Measurements from ENCODE around the gene OPA3.

OPA3 gene

DNA sequence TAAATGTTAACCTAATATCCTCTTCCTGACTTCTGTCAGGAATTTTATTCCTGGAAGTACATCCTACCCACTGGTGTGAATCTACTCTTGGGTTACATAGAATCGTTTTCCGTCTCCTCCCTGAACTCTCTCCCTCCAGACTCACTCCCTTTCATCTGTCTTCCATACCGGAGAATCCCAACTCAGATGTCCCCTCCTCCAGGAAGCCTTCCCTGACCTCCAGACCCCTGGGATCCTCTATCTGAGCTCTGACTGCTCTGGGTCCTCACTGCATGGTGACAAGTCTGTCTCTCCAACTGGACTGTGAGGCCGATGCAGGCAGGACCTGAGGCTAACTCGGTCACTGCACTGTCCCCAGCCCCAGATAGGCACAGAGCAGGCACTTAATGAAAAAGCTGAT lies 24.6 kb downstream of the OPA3 start:
- no peaks in the 10 kb centered on the region for H3K36me3 ChIP-seq (ENCODE audit: insufficient read depth, low read length)
- H3K27me3 ChIP-seq (ENCODE audit: insufficient read depth, low read length): no peaks in the 10 kb centered on the region
- no peaks in the 10 kb centered on the region for H3K79me2 ChIP-seq (ENCODE audit: insufficient read depth, low read length)
- H2AFZ ChIP-seq (ENCODE audit: low read length): no peak overlapping the region
- no peaks in the 10 kb centered on the region for H3K9me3 ChIP-seq (ENCODE audit: low read length)
- no peaks in the 10 kb centered on the region; the same call in 1 of the 2 replicates for H3F3A ChIP-seq (ENCODE audit: insufficient read depth, low read length)
- H4K20me1 ChIP-seq (ENCODE audit: insufficient read depth, low read length): no peaks in the 10 kb centered on the region
- H3K9ac ChIP-seq (ENCODE audit: low read length): no peak overlapping the region
- TF ChIP-seq EZH2 (IDR thresholded peaks at IDR 0.05; ENCODE audit: borderline replicate concordance, low read length) (no peak), CTCF (IDR thresholded peaks at IDR 0.05; ENCODE audit: low read length) (no peak)
- H3K27ac ChIP-seq (ENCODE audit: low read depth, low read length, poor library complexity, severe bottlenecking): no peak overlapping the region
- no peaks in the 10 kb centered on the region for H3K9me2 ChIP-seq (ENCODE audit: low read depth, low read length)
- H3K4me3 ChIP-seq (ENCODE audit: low read depth, low read length, poor library complexity, severe bottlenecking): no peak overlapping the region
- peaks cover 33% of the 10 kb centered on the region for H3K4me1 ChIP-seq (ENCODE audit: insufficient read depth, low read length, severe bottlenecking)
- no peak overlapping the region for H3K4me2 ChIP-seq (ENCODE audit: low read length)

- no peak overlapping the region for H3K4me2 ChIP-seq (ENCODE audit: low read length)
- TF ChIP-seq CTCF (IDR thresholded peaks at IDR 0.05; ENCODE audit: low read length): peak; percentile 98
- no peak for TF ChIP-seq EZH2 (IDR thresholded peaks at IDR 0.05; ENCODE audit: borderline replicate concordance, low read length)
Measured at GRCh38 chr19:45558399-45558878, 26.2 kb downstream of the OPA3 start.

GRCh38 chr19:45556835-45557234 lies 27.8 kb downstream of the OPA3 start:
- no peak overlapping the region for H3K4me3 ChIP-seq (ENCODE audit: low read depth, low read length, poor library complexity, severe bottlenecking)
- no peak overlapping the region for H3K9ac ChIP-seq (ENCODE audit: low read length)
- H3K4me2 ChIP-seq (ENCODE audit: low read length): no peak overlapping the region
- no peak overlapping the region for H3K27ac ChIP-seq (ENCODE audit: low read depth, low read length, poor library complexity, severe bottlenecking)
- no peaks in the 10 kb centered on the region for H3K27me3 ChIP-seq (ENCODE audit: insufficient read depth, low read length)
- H3K79me2 ChIP-seq (ENCODE audit: insufficient read depth, low read length): no peaks in the 10 kb centered on the region
- H3K9me2 ChIP-seq (ENCODE audit: low read depth, low read length): no peaks in the 10 kb centered on the region
- H3K9me3 ChIP-seq (ENCODE audit: low read length): no peaks in the 10 kb centered on the region
- H4K20me1 ChIP-seq (ENCODE audit: insufficient read depth, low read length): no peaks in the 10 kb centered on the region
- H2AFZ ChIP-seq (ENCODE audit: low read length): no peak overlapping the region
- H3K36me3 ChIP-seq (ENCODE audit: insufficient read depth, low read length): peaks cover 6% of the 10 kb centered on the region; the same call in 1 of the 2 replicates
- TF ChIP-seq EZH2 (IDR thresholded peaks at IDR 0.05; ENCODE audit: borderline replicate concordance, low read length) (no peak), CTCF (IDR thresholded peaks at IDR 0.05; ENCODE audit: low read length) (no peak)
- H3K4me1 ChIP-seq (ENCODE audit: insufficient read depth, low read length, severe bottlenecking): peaks cover 5% of the 10 kb centered on the region
- H3F3A ChIP-seq (ENCODE audit: insufficient read depth, low read length): no peaks in the 10 kb centered on the region

More at GRCh38 chr19:45558399-45558878, 26.2 kb downstream of the OPA3 start:
- no peaks in the 10 kb centered on the region for H3K36me3 ChIP-seq (ENCODE audit: insufficient read depth, low read length)
- H4K20me1 ChIP-seq (ENCODE audit: insufficient read depth, low read length): no peaks in the 10 kb centered on the region
- H3K4me3 ChIP-seq (ENCODE audit: low read depth, low read length, poor library complexity, severe bottlenecking): no peak overlapping the region
- no peaks in the 10 kb centered on the region; the same call in 1 of the 2 replicates for H3F3A ChIP-seq (ENCODE audit: insufficient read depth, low read length)
- H3K79me2 ChIP-seq (ENCODE audit: insufficient read depth, low read length): no peaks in the 10 kb centered on the region
- no peaks in the 10 kb centered on the region for H3K9me2 ChIP-seq (ENCODE audit: low read depth, low read length)
- H3K27me3 ChIP-seq (ENCODE audit: insufficient read depth, low read length): no peaks in the 10 kb centered on the region
- no peak overlapping the region for H3K9ac ChIP-seq (ENCODE audit: low read length)
- no peaks in the 10 kb centered on the region for H3K9me3 ChIP-seq (ENCODE audit: low read length)
- H3K27ac ChIP-seq (ENCODE audit: low read depth, low read length, poor library complexity, severe bottlenecking): peak overlapping the region; percentile 65
- peaks cover 20% of the 10 kb centered on the region for H3K4me1 ChIP-seq (ENCODE audit: insufficient read depth, low read length, severe bottlenecking)
- no peak overlapping the region for H2AFZ ChIP-seq (ENCODE audit: low read length)

Measured in OCI-LY1 (cell line).